HFF-Myc (cell line): ENCODE measurements around the gene KIRREL3.

Source experiments
- DNase-seq: peaks from one replicate; pipeline ENCODE4 v3.0.0-alpha.2; 2011; ENCODE audit warnings: low read depth; ENCODE audit errors: extremely low read depth
- H3K4me3 ChIP-seq: replicated peaks from 2 replicates; pipeline ENCODE4 v1.5.1; 2011; ENCODE audit warnings: low read depth, mild to moderate bottlenecking, control low read depth, low read length
- CTCF ChIP-seq: IDR thresholded peaks from 2 replicates; pipeline ENCODE4 v1.5.1; 2012; ENCODE audit warnings: mild to moderate bottlenecking, low read depth, low read length, control low read depth; ENCODE audit errors: missing control alignments

The KIRREL3 gene

GRCh38 chr11:126949066-126949891 lies 51.3 kb downstream of the KIRREL3 start:
- no peak overlapping the region for H3K4me3 ChIP-seq
- no peak for DNase-seq
- TF ChIP-seq CTCF: no peak

GRCh38 chr11:126948563-126948962 lies 52.0 kb downstream of the KIRREL3 start:
- no peak for TF ChIP-seq CTCF
- DNase-seq: no peak
- H3K4me3 ChIP-seq: no peak overlapping the region

GRCh38 chr11:126945319-126945718 lies 55.3 kb downstream of the KIRREL3 start:
- TF ChIP-seq CTCF: no peak
- DNase-seq: no peak

GRCh38 chr11:126943316-126943715 lies 57.3 kb downstream of the KIRREL3 start:
- no peak for TF ChIP-seq CTCF
- no peak overlapping the region for H3K4me3 ChIP-seq
- DNase-seq: no peak

More at GRCh38 chr11:126945319-126945718, 55.3 kb downstream of the KIRREL3 start:
- no peak overlapping the region for H3K4me3 ChIP-seq

- no peak for TF ChIP-seq CTCF
- DNase-seq: no peak
- H3K4me3 ChIP-seq: no peak overlapping the region
Measured at GRCh38 chr11:126942146-126942545, 58.4 kb downstream of the KIRREL3 start.

GRCh38 chr11:126939552-126939951 lies 61.0 kb downstream of the KIRREL3 start:
- no peak overlapping the region for H3K4me3 ChIP-seq
- no peak for DNase-seq
- no peak for TF ChIP-seq CTCF

- no peak for DNase-seq
- no peak for TF ChIP-seq CTCF
- no peak overlapping the region for H3K4me3 ChIP-seq
Measured at GRCh38 chr11:126938718-126939117, 61.9 kb downstream of the KIRREL3 start.
